GM19035 (cell line): ENCODE data around the gene CENPM.

Experiments used
- ATAC-seq: cut with Tn5 transposase; IDR thresholded peaks from one replicate; pipeline ENCODE4 v1.9.1; 2021; ENCODE audit not compliant: unreplicated experiment

The CENPM gene

DNA sequence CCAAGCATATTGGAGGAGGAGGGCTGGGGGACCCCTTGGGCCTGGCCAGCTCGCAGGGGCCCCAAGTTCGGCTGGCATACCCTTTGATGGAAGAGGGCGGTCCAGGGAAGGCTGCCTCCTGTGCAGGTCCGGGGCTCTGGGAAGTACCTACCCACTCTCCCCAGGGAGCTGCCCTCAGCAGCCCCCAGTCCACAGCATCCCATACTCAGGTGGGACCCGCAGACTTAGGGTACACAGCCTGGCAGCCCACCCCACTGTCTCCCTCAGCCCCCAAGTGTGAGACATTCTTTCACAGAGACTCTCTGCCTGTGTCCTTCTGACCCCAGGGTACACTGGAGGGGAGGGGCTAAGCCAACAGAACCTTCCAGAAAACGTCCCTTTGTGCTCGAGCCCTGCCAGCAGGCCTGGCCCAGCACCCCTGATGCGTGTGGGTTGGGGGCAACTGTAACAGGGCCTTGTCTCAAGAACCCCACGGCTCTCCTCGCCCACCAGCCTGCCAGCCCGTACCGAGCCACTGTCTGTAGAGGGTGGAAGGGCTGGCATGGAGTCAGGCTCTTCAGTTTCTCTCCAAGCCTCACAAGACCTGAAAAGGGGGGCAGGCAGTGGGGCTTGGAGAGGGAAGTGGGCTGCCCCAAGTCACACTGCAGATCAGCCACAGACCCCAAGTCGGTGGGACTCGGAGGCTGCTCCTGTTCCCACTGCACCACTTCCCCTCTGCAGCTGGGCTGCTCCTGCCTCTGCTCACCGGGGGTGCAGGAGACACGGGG is 13.4 kb downstream of the CENPM start:
- ATAC-seq = no peak

DNA sequence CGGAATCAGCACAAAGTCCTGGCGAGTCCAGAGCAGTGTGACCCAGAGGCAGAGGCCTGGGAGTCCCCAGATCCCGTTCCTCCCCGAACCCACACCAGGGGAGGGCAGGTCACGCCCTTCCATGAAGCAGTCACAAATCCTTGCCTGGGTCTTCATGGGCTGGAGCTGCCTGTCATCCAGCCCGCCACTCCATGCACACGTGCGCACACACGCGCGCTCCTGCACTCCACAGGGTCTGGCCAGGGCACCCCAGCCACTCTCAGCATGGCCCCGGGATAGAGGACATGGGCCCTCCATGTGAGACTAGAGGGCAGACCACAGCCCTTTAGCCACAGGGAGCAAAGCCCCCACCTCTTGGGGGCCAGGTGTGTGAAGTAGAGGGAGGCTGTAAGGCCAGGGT is 14.6 kb downstream of the CENPM start:
- no peak for ATAC-seq

DNA sequence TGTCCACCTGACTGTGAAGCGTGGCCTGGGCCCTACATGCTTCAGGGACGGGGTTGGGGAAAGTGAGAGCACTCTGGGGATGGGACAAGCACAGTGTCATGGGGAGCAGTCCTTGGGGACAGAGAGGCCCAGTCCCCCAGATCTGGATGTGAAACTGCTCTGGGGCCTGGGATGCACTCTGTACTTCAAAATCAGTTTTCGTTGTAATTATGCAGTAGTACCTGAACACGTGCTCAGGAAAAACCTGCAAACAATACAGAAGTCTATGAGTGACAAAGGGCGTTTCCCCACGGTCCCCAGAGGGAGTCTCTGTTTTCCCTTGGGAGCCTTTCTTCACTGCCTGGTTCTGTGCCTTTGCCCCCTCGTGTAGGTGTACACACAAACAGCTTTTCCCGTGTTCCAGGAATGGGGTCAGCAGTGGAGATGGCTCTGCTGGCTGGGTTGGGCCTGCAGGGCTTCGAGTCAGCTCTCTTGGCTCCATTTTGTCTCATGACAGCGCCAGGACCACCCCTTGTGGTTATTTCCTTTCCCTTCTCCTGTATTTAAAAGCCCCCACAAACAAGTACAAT is 15.2 kb downstream of the CENPM start:
- no peak for ATAC-seq

DNA sequence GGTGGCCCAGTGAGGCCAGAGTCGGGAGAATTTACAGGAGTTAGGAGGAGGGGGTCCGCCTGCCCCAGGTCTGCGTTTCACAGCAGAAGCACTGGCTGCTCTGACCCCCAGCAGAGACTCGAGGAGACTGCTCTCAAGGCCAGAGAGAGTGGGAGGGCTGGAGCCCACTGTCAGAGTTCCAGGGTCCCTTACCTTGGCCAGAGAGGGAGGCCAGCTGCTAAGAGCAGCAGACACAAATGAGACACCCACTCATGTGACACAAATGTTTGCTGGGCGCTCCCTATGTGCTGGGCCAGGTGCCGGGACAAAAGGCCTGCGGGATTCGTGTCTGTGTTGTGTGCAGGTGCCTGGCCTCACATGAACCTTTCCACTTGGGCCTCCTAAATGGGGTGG is 17.5 kb downstream of the CENPM start:
- no peak for ATAC-seq

DNA sequence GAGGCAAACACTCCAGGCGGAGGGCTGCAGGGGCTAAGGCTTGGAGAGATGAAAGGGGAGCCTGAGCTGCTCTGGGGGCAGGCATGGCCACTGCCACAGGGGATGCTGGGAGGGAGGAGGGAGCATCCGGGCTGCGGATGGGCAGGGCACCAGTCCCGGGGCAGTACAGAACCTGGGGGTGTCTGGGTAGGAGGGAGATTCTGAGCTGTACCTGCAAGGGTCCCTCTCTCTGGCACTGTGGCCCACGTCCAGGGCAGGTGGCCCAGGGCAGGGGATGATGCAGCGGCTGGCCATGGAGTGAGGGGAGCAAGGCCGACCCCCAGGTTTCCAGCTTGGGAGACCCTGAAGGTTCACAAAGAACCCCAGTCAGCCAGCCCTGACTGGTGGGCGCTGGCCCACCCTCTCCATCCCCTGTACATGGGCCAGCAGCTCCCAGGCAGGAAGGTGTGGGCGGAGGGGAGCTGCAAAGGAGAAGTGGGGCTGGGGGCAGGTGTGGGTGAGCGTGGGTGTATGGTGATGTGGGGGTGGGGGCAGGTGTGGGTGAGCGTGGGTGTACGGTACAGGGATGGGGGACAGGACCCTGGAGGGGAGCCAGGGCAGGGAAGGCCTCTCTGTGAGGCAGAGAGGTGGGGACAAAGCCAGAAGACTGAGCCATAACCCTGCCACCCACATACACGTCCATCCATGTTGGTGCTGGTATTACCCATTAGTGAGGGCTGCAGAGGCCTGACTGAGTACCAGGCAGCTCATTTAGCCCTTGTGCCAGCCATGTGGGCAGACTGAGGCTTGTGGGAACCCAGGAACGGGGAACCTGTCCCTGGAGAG is 18.1 kb downstream of the CENPM start:
- no peak for ATAC-seq

DNA sequence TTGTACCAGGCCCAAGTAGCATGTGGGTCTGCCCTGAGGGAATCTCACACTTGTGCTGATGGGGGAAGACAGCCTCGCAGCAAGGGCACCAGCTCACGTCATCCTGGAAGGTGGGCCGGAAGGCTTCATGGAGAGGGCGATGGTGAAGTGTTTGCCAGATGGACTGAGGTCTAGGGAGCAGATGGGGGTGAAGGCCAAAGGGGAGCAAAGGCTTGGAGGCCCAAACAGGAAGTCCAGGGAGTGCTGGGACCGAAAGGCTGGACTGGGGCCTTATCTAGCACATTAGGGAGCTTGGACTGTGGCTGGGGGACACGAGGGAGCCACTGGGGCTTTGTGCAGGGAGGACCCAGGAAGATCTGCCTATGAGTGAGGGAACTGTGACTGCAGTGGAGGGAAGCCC is 19.1 kb downstream of the CENPM start:
- ATAC-seq = no peak

DNA sequence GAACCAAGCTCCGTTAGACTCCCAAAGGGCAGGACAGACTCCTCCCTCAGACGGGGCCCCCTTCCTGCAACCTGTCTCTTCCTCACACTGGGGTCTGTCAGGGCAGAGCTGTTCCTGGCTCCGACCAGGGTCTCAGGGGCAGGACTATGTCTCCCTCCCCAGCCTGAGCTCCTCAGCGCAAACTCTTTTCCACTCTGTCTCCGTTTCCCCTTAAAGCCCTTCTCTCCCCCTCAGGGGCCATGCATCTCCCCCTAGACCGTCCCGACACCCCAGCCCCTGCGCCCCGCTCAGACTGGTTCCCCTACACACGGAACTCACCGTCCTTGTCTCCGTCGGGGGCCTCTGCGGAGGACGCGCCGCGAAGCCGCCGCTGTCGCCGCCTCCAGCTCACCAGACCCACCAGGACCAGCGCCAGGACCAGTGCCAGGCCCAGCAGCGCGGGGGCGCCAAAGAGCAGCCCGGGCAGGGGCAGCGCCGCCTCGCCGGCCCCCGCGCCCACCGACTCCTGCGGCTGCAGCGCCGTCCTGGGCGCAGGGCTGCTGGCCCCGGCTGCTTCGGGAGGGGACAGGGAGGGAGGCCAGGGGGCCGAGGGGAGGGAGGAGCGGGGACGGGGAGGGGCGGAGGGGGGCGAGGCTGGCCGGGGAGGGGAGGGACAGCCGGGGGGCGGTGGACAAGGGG is 21.0 kb downstream of the CENPM start:
- peak; percentile 40 for ATAC-seq

DNA sequence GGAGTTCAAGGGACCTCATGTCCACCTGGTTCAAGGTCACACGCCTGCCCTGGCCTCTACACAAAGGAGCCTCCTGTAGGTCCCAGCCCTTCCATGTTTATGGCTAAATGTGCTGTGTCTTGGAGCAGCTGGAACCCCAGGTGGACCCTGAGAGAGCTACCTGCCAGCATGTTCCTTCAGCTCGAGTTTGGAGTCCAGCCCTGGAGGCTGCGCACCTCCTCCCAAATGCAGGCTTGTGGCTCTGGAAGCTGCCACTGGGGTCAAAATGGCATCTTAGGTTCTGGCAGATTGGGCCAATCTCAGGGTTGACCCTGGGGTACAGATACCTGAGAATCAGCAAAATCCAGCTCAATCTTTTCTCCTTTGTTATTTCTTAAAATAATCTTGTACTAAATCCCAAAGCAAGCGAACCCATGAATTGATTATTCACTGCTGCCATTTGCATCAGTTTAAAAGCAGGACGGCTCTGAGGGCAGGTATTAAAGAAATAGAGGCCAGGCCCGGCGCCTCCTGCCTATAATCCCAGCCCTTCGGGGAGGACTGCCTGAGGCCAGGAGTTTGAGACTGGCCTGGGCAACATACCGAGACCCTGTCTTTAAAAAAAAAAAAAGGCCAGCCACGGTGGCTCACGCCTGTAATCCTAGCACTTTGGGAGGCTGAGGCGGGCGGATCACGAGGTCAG is 23.2 kb downstream of the CENPM start:
- no peak for ATAC-seq

DNA sequence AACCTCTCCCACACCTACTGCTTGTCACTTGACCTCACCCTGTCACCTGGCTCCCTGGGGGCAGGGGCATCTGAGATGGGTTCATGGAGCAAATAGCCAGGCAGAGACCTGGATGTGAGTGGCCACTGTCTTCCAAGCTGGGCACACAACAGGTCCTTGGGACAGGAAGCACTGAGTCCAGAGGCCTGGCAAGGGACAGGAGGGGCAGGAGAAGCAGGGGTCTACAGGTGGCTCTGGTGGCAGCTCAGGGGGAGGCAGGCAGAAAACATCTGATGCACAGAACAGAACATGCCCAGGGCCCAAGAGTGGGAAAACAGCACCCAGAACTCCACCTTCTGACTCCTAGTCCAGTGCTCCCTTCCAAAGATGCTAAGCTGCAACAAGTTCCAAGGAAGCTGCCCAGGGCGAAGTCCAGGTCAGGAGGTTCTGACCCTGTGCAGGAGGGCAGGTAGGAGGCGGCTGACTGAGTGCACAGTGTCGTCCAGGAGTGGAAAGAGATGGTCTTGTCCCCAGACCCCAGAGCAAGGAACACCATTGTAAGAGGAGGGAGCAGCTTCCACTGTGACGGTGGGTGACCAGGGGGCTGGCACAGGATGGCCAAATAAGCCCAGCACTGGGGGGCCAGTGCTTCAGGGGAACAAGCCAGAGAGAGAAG is 23.9 kb downstream of the CENPM start:
- no peak for ATAC-seq

DNA sequence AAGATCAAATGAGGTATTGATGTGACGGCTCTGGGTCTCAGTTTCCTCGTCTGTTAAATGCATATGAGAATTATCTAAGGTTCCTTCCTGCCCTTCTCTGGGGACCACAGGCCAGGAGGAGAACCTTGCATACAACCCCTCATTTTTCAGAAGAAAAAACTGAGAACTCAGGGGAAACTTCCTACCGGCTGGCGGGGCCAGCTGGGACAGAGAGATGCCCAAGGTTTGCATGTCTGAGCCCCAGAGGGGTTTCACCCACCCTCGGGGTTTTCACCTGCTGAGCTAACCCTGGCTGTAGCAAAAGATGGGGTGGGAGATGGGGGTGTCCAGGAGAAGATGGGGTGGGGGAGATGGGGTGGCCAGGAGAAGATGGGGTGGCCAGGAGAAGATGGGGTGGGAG is 24.6 kb downstream of the CENPM start:
- no peak for ATAC-seq

DNA sequence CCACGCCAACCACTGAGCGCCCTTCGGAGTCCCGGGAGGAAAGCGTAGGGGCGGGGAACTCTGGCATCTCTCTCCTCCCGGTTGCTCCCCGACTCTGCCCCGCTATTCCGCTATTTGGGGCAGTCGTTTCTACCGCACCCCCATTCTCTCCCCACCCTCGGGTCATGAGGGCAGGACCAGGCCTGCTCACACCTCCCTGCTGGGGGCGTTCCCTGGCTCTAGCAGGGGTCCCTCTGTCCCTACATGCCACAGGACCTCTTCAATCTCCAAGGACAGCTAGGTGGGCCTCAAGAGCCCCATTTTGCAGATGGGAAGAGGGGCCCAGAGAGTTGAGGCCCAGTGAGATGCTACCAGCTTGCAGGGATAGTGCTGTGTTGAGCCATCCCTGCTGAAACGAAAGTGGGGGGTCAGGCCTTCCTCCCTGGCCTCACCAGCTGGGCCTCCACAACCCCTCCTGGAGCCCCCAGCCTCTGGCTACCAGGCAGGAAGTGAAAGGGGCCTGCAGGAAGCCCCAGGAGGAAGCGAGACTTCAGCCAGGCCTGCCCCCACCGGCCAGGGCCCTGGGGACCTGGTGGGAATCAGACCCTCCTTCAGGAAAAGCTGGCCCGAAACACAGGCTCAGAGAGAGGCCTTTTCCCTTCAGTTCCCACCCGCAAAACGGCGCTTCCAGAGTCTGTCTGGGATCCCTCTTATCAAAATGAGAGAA is 26.5 kb downstream of the CENPM start:
- peak; percentile 23 for ATAC-seq

DNA sequence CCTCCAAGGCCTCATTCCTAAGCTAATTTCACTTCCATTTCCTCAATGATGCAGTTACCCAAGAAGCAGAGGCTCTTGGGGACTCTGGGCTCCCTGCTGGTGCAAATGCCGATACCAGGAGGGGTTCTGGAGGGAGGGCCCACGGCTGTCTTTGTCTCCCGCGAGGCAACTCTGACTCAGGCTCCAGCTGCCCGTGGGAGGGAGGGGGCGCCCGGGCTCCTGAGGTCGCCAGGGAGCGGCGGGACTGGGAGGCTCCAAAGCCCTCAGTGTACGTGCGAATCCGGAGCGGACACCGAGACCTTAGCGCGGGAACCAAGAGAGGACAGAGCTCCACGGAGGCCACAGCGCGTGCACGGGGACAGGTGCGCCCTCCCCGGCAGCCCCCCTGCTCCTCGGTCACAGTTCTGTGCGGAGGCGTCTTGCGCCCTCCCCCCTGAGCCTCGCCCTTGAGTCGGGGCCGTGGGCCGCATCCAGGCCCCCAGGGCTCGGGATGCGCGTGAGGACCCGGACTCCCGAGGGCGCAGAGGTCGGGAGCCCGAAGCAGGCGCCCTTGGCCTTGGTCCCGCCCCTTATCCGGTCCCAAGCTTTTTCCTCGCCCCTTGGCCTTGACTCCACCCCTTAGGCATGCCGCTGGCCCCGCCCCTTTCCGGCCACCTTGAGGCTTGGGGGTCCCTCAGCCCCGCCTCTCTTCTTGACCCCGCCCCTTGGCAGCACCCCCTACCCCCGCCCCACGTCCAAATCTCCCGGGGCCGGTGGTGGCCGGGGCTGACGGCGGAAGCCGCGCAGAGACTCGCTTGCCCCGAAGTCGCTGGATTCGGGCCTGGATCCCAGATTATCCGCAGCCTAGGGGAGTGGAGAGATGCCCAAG is 27.4 kb downstream of the CENPM start:
- ATAC-seq = peak; percentile 48

DNA sequence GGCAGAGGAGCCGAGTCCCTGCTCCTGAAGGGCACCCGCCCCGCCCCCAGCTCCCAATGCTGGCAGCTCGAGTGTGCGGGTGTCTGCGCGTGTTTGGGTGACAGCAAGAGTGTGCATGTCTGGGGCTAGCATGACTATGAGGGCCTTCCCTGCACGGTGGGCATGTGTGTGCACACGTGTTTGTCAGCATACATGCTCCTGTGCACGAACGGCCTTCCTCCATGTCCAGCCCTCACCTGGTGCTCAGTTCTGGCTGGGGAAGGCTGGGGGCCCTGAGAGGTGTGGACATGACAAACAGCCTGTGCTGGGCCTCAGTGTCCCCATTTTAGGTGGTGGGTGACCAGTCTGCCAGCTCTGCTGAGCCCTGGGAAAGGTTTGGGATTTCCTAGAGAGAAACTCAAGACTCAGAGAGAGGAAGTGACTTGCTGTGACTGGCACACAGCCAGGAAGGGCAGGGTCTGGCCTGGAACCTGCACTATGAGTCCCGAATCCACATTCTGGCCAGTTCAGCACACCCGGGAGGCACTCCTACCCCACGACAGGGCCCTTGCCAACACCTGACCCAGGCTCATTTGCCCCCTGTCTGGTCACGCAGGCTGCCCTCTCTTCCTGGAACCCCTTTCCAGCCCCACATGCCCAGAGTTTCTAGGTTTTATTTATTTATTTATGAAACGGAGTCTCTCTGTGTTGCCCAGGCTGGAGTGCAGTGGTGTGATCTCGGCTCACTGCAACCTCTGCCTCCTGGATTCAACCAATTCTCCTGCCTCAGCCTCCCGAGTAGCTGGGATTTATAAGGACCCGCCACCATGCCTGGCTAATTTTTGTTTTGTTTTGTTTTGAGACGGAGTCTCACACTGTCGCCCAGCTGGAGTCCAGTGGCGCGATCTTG is 28.8 kb downstream of the CENPM start:
- ATAC-seq = no peak

DNA sequence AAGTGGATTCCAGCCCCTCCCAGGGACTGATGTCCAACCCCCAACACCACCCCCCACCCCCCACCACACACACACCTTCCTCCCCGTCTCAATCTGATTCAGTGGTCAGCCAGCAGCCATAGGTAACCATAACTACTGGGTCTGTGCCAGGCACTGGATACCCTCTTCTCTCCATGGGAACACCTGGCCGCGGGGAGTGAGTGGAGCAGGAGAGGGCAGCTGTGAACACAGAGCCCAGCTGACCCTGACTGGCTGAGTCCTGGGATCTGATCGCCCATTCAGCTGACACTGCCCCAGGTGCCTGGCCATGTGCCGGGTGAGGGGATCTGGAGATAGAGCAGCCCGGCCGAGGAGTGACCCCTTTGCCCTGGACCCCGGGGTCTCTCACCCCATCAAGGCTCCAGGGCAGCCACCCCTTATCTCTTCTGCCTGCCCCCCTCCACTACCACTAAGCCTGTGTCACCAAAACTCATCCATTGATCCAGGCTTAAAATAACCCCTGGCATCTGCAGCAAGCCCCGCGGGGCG is 29.5 kb downstream of the CENPM start:
- ATAC-seq = no peak

DNA sequence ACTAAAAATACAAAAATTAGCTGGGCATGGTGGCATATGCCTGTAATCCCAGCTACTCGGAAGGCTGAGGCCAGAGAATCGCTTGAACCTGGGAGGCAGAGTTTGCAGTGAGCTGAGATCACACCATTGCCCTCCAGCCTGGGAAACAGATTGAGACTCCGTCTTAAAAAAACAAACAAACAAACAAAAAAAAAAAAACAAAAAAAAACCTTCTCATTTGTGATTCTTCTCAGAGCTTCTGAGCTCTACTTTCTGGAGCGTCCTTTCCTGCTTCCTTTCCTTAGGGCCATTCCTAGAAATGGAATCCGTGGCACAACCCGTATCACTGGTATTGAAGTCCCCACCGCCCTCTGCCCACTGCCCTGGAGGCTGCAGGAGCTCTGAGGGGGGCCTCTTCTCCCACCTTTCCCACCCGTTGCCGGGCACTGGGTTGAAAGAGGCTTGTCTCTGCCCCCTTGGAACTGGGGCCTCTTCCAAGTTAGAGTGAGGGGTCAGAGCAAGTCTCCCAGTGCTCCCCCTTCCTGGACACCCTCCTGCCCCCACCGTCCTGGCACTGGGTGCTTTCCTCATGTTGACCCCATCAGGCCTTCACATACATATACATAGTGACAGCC is 30.1 kb downstream of the CENPM start:
- no peak for ATAC-seq

DNA sequence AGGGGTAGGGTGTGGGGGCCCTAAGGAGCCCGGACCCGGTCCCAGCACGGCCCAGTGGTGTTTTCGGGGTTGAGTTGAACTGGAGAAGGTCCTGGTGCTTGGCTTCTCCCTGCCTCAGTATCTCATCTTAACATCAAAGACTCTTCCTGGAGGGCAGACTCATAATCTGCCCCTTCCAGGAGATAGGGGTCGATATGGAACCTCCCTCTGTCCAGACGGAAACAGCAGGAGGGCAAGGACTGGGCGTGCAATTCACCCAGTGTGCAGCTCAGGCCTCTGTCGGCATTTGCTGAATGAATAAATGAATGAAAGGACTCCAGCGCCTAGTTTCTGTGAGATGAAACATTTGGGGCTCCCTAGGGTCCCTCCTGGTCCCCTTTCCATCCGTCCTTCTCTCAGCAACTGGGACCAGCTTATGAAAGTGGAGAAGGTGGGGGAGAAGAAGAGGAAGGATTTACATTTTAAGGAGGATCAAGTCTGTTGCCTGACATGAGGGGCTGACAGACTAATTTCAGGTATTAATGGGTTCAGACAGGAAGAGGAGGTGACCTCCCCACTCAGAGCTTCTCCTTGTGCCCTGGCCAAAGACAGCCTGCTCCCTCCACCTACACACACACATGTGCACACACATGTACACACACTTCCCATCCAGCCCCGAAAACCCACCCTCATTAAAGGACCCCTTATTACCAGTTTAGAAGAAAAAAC is 31.0 kb downstream of the CENPM start:
- ATAC-seq = no peak
